Epithelial cell of esophagus (primary cell): ENCODE data around the gene CISH.

Experiments used
- DNase-seq: peaks from one replicate; pipeline ENCODE4 v3.0.0; 2010; ENCODE audit warnings: low read depth
- H3K4me3 ChIP-seq: 2 replicates; pipeline ENCODE4 v1.5.1; 2011; ENCODE audit warnings: mild to moderate bottlenecking, low read length, control low read depth
- CTCF ChIP-seq: IDR thresholded peaks from 2 replicates; pipeline ENCODE4 v1.5.1; 2011; ENCODE audit warnings: low read depth, mild to moderate bottlenecking, low read length, control low read depth, inconsistent platforms; ENCODE audit not compliant: insufficient read depth; ENCODE audit errors: missing control alignments

The CISH gene

GRCh38 chr3:50623840-50624474 is 12.4 kb upstream of the CISH start:
- no peak overlapping the region for H3K4me3 ChIP-seq
- no peak for DNase-seq
- TF ChIP-seq CTCF: no peak

- no peak overlapping the region for H3K4me3 ChIP-seq
- DNase-seq: no peak
- TF ChIP-seq CTCF: no peak
Measured at GRCh38 chr3:50622881-50623280, 11.3 kb upstream of the CISH start.

DNA sequence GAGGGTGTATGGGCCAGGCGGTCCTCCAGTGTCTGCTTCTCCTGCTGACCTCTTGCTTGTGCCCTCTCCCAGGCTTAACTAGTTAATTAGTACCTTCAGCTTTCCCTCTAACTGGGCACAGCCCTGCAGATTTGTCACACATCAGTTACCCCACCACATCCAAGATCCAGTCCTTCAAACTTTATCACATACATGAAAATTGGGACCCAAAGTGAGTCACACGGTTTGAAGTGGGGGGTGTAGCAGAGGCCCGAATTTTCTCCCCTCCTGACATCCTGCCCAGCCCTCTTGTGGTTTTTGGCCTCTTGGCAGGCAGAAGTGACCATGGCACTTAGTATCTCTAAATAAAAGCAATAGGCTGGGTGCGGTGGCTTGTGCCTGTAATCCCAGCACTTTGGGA is 9.2 kb upstream of the CISH start:
- TF ChIP-seq CTCF: no peak
- H3K4me3 ChIP-seq: no peak overlapping the region
- DNase-seq: no peak

- no peak overlapping the region for H3K4me3 ChIP-seq
- no peak for TF ChIP-seq CTCF
- no peak for DNase-seq
Measured at GRCh38 chr3:50620420-50620819, 8.8 kb upstream of the CISH start.

DNA sequence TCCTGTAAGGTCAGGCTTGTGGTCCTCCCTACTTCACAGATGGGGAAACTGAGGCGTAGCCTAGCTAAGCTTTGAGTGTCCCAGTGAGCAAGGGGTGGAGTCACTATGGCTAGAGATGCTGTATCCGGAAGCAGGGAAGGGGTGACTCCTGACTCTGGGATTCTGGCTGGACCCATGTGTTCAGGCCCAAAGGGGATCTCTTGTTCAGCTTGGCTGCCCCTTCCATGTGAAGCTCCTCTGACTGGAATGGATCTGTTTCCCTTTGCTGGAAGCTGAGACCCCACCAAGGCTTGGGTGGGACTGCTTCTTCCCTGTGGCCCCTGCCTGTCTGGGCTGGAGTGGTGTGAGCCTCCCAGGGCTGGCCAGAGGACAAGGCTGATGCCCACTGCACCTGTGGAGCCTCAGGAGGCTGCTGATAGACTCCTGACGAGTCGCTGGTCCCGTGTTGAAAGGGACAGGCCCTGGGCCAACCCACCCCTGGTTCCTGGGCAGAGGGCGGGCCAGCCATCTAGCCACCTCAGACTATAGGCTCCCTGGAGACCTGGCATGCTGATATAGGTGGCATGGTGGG is 6.4 kb upstream of the CISH start:
- peak overlapping the region; percentile 81 for H3K4me3 ChIP-seq
- TF ChIP-seq CTCF: no peak
- DNase-seq: no peak

DNA sequence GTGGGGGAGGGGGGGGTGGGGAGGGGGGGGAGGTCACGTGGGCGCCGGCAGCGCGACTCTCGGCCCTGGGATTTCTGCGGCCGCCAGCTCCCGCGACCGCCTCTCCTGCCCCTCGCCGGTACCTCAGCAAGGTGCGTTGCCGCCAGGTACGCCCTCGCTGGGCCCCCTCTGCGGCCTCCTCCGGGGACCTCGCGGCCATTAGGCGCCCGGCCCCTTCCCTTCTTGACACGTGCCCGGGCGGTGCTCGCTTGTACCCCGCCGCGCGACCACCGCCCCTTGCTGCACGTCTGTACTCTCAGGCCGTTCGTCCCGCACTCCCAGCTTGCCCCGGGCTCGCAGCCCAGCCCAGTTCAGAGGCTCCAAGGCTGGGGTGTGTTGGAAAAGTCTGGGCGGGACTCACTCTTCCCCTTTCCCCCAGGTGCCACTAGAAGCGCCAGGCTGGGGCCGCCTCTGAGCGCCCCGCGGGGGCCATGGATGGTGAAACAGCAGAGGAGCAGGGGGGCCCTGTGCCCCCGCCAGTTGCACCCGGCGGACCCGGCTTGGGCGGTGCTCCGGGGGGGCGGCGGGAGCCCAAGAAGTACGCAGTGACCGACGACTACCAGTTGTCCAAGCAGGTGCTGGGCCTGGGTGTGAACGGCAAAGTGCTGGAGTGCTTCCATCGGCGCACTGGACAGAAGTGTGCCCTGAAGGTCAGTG is 5.7 kb upstream of the CISH start, which contains the start of gene MAPKAPK3:
Gene MAPKAPK3 (plus strand): TSS at position 56 of the 696 bp plus-strand sequence. CDS start 415 bp downstream, at position 471.
- no peak for TF ChIP-seq CTCF
- DNase-seq: peak; percentile 40
- H3K4me3 ChIP-seq: peak within 1 kb of the TSS; percentile 81
